Loucy (cell line): Measurements from ENCODE around the gene HIVEP2.
A peak's percentile ranks its signal among the peaks of the same experiment; 100 is the strongest.

Experiments
- H2AFZ ChIP-seq: fragments of 200-600 bp; sonication (generic); 2 replicates; pipeline ENCODE4 v1.6.0; 2016; ENCODE audit warnings: antibody characterized with exemption, mild to moderate bottlenecking, low read length, moderate library complexity
- H3F3A ChIP-seq: fragments of 200-600 bp; 2 replicates; pipeline ENCODE4 v1.6.0; 2016; ENCODE audit warnings: antibody characterized with exemption, low read depth, mild to moderate bottlenecking
- H3K27me3 ChIP-seq: fragments of 200-600 bp; sonication (generic); 2 replicates; pipeline ENCODE4 v1.6.1; 2014; ENCODE audit warnings: low read length, mild to moderate bottlenecking; ENCODE audit not compliant: insufficient read depth, poor library complexity, severe bottlenecking
- H3K36me3 ChIP-seq: fragments of 200-600 bp; sonication (generic); 2 replicates; pipeline ENCODE4 v1.6.1; 2016; ENCODE audit warnings: low read length; ENCODE audit not compliant: insufficient read depth
- H3K4me1 ChIP-seq: fragments of 200-600 bp; sonication (generic); 2 replicates; pipeline ENCODE4 v1.5.1; 2014; ENCODE audit warnings: low read length, mild to moderate bottlenecking; ENCODE audit not compliant: insufficient read depth, poor library complexity, severe bottlenecking
- H3K4me2 ChIP-seq: fragments of 200-600 bp; sonication (generic); 2 replicates; pipeline ENCODE4 v1.6.0; 2014; ENCODE audit warnings: antibody characterized with exemption, low read length, low read depth, mild to moderate bottlenecking; ENCODE audit not compliant: poor library complexity, severe bottlenecking
- H3K4me3 ChIP-seq: fragments of 200-600 bp; sonication (generic); 2 replicates; pipeline ENCODE4 v1.5.1; 2014; ENCODE audit warnings: low read length, mild to moderate bottlenecking, mixed read lengths; ENCODE audit not compliant: poor library complexity, severe bottlenecking
- H3K79me2 ChIP-seq: fragments of 200-600 bp; sonication (generic); 2 replicates; pipeline ENCODE4 v1.6.1; 2014; ENCODE audit warnings: low read length; ENCODE audit not compliant: insufficient read depth
- H3K9ac ChIP-seq: fragments of 200-600 bp; sonication (generic); 2 replicates; pipeline ENCODE4 v1.6.0; 2014; ENCODE audit warnings: mild to moderate bottlenecking, low read depth, low read length, moderate library complexity; ENCODE audit not compliant: poor library complexity, severe bottlenecking
- H3K9me2 ChIP-seq: fragments of 200-600 bp; sonication (generic); replicated peaks from 2 replicates; pipeline ENCODE4 v1.6.1; 2016; ENCODE audit warnings: low read depth, low read length, mixed read lengths
- H3K9me3 ChIP-seq: fragments of 200-600 bp; sonication (generic); 2 replicates; pipeline ENCODE4 v1.6.1; 2014; ENCODE audit warnings: mild to moderate bottlenecking, antibody characterized with exemption, low read length, low read depth; ENCODE audit not compliant: insufficient read depth
- H4K20me1 ChIP-seq: fragments of 200-600 bp; sonication (generic); 2 replicates; pipeline ENCODE4 v1.6.0; 2014; ENCODE audit warnings: antibody characterized with exemption, low read length, mild to moderate bottlenecking; ENCODE audit not compliant: insufficient read depth, poor library complexity, severe bottlenecking
- EZH2phosphoT487 ChIP-seq: fragments of 200-600 bp; IDR thresholded peaks from 2 replicates; pipeline ENCODE4 v1.6.1; 2018; ENCODE audit warnings: antibody characterized with exemption, mild to moderate bottlenecking, moderate library complexity, borderline replicate concordance
- TF ChIP-seq, protein P1 (sequence below): fragments of 200-600 bp; sonication (generic); conservative IDR thresholded peaks from 2 replicates; pipeline ENCODE4 v1.5.1; 2014; ENCODE audit warnings: mild to moderate bottlenecking, antibody characterized with exemption, low read length

HIVEP2 gene

GRCh38 chr6:142883011-142883410, 62.0 kb downstream of the HIVEP2 start:
- TF ChIP-seq, protein P1, sequence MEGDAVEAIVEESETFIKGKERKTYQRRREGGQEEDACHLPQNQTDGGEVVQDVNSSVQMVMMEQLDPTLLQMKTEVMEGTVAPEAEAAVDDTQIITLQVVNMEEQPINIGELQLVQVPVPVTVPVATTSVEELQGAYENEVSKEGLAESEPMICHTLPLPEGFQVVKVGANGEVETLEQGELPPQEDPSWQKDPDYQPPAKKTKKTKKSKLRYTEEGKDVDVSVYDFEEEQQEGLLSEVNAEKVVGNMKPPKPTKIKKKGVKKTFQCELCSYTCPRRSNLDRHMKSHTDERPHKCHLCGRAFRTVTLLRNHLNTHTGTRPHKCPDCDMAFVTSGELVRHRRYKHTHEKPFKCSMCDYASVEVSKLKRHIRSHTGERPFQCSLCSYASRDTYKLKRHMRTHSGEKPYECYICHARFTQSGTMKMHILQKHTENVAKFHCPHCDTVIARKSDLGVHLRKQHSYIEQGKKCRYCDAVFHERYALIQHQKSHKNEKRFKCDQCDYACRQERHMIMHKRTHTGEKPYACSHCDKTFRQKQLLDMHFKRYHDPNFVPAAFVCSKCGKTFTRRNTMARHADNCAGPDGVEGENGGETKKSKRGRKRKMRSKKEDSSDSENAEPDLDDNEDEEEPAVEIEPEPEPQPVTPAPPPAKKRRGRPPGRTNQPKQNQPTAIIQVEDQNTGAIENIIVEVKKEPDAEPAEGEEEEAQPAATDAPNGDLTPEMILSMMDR = no peak
- no peak for TF ChIP-seq EZH2phosphoT487
- Histone ChIP-seq H3K4me1 (peaks cover 58% of the 10 kb centered on the region), H3K79me2 (peaks cover 95% of the 10 kb centered on the region), H2AFZ (no peak overlapping the region), H3K27me3 (no peaks in the 10 kb centered on the region), H3F3A (0 out of 2 replicates have a peak, but pooled peaks cover 5% of the 10 kb centered on the region), H3K9ac (no peak overlapping the region), H3K36me3 (peaks cover 4% of the 10 kb centered on the region; the same call in 1 of the 2 replicates), H3K4me3 (no peak overlapping the region), H4K20me1 (peaks cover 13% of the 10 kb centered on the region), H3K9me2 (no peaks in the 10 kb centered on the region), H3K4me2 (peak overlapping the region; percentile 6), H3K9me3 (no peaks in the 10 kb centered on the region)

DNA sequence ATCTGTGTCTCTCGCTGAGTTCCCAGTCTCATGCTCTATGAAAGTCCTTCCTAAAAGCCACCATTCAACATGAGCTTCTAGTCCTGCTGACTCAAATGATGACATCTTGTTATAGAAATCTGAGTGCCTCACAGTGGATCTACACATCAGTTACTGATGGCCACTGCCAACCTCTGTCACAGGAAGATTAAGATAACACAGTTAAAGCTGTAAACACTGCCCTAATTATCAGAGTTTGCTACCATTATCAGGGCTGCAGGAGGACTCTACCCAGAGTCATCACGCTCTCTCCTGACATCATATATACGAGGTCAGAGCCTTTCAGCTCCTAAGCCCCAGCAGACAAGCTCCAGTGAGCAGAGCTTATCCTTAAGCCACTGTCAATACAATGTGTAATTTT, 63.2 kb downstream of the HIVEP2 start:
- H3K27me3 ChIP-seq = no peaks in the 10 kb centered on the region
- H2AFZ ChIP-seq = no peak overlapping the region
- H3K9me3 ChIP-seq = no peaks in the 10 kb centered on the region
- H3K79me2 ChIP-seq = peaks cover 96% of the 10 kb centered on the region
- H3K9ac ChIP-seq = no peak overlapping the region
- H3K4me2 ChIP-seq = no peak overlapping the region
- H4K20me1 ChIP-seq = peaks cover 13% of the 10 kb centered on the region
- no peaks in the 10 kb centered on the region for H3K9me2 ChIP-seq
- H3K36me3 ChIP-seq = peaks cover 9% of the 10 kb centered on the region; the same call in 1 of the 2 replicates
- TF ChIP-seq, protein P1 = no peak
- TF ChIP-seq EZH2phosphoT487 = no peak
- peaks cover 49% of the 10 kb centered on the region for H3K4me1 ChIP-seq
- H3F3A ChIP-seq = 0 out of 2 replicates have a peak, but pooled peaks cover 5% of the 10 kb centered on the region
- no peak overlapping the region for H3K4me3 ChIP-seq

DNA sequence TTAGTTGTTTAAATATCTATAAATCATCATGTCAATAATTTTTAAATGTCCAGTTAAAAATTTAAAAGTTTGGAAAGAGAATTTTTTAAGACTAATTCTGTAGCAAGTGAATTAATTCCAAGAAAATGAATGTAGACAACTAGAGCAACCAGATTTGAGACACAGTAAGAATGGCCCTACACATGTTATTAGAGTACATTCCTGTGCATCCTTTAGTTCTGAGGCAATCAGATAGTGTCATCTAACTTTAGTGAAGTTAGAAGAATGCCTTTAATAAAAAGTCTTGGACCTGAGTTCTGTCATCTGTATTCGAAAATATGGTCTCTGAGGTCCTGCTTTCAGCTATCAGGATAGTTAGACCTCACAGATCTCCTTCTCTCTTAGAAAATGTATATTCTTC, 63.7 kb downstream of the HIVEP2 start:
- no peaks in the 10 kb centered on the region for H3K9me3 ChIP-seq
- peaks cover 9% of the 10 kb centered on the region; the same call in 1 of the 2 replicates for H3K36me3 ChIP-seq
- H3K4me3 ChIP-seq = no peak overlapping the region
- H3K4me1 ChIP-seq = peaks cover 44% of the 10 kb centered on the region
- TF ChIP-seq, protein P1 = no peak
- TF ChIP-seq EZH2phosphoT487 = no peak
- H2AFZ ChIP-seq = no peak overlapping the region
- H3F3A ChIP-seq = 0 out of 2 replicates have a peak, but pooled peaks cover 5% of the 10 kb centered on the region
- H3K9me2 ChIP-seq = no peaks in the 10 kb centered on the region
- peaks cover 96% of the 10 kb centered on the region for H3K79me2 ChIP-seq
- H3K4me2 ChIP-seq = no peak overlapping the region
- no peaks in the 10 kb centered on the region for H3K27me3 ChIP-seq
- no peak overlapping the region for H3K9ac ChIP-seq
- H4K20me1 ChIP-seq = peaks cover 8% of the 10 kb centered on the region
